Measurements from ENCODE around the gene F13A1.
"Not testable (repeated sequence)": the region's sequence is repeated elsewhere in the genome, so short reads cannot be mapped to it uniquely, and the experiment has no call there.

Gene F13A1

DNA sequence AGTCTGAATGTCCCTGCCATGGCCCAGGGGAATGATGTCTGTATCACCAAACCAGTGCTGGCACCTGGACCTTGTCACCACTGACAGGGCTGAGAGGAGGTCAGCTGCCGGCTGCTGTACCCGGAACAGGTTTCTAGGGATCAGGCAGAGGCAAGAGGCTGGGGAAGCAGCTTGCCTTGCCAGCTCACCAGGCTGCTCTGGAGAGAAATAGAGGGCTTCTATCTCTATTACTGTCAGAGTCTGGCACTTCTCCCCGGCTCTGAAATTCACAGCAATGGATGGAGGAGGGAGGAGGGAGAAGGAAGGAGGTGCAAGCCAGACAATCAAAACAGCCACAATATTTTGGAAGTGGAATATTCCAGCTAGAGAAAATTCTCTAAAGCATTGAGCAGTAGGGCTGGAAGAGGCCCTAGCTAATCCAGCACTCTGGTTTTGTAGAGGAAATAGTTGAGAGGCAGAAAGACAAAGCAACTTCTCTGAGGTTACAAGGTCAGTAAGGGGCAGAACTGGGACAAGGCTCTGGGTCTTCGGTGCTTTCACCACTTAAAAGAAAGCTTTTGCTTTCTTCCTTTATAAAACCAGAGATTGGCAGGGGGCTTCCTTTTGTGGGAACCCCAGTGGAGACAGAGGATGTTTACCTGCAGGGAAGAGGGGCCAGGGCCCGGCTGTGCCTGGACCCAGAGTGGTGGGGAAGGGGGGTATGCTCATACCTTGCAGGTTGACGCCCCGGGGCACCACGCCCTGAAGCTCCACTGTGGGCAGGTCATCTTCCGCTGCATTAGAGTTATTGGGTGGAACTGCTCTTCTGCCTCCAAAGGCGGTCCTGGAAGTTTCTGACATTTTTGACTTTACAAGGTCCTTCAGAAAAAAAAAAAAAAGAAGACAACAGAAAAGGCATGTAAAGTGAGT lies 2.4 kb downstream of the F13A1 start:
- no peak for DNase-seq

DNA sequence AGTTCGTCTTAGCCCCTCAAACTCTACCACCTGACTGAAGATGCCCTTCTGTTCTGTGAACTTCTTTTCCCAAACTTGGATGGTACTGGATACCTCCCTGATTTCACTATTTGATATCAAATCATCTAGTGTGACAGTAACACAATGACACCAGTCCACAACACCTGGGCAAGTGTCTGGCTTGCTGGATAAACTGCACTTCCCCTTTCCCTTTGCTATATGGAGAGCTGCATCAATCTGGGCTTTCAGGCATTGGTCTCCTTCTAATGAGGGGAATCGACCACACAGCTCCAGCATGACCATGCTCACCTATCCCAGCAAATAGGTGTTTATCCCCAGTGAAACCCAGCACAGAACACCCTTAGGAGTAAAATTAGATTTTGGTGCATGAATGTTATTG lies 3.1 kb downstream of the F13A1 start:
- no peak for DNase-seq

DNA sequence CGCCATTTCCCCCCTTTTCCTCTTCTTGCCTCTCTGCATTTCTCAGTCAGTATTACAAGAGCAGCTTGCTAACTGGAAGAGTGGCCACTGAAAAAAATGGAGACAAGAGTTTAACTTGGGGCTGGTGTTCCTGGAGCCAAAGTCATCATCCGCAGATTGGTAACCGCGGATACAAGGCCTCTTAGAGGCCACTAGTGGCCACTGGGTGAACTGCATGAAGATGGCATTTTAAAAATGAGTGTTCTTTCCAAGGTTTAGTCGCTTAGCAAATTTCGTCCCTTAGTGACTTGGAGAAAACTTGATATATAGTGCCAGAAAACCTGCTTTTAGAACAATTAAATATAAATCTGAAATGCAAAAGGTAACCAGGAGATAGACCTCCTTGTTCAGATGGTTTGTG lies 4.8 kb downstream of the F13A1 start:
- no peak for DNase-seq

- no peak for DNase-seq
These were observed 5.9 kb downstream of the F13A1 start for GRCh38 chr6:6314596-6314995.

DNA sequence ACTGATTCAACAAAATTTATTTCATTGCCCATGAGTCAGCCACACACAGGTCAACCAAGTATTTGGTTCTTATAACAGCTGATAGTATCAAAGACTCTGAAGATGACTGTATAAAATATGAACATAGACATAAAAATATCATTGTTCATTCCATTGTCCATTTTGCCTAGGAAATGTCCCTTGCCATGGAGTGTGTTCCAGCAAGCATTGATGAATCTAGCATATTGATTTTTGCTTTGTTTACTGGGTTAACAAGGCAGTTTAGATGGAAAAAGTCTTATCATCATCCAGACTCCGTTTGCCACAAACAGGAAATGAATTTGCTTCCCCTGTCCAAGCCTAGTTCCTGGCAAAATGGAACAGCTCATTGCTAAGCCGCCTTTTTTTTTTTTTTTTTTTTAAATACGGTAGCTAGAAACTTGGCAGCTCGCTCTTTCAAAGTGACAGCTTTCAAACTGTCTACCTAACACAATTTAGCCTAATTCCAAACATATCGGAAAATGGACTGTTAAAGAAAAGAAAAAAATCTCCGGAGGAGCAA lies 7.5 kb downstream of the F13A1 start:
- no peak for DNase-seq

DNA sequence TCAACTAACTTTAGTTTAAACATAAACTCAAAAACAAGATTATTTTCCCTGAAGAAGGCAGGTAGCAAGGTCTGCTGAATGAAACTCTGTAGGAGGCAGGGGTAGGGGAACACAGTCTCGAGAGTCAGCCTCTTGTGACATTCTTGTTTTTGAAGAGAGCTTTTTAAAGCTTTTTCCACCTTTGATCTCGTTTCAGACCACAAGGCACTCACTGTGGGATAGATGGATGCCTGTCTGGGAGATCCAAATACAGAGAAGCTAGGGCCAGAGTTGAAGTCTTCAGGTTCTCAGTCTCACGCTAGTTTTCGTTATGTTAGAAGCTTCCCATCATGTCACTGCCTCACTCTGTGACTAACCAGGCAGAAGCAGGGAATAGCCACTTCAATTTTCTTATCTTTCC lies 14.9 kb downstream of the F13A1 start:
- DNase-seq, result no peak

DNA sequence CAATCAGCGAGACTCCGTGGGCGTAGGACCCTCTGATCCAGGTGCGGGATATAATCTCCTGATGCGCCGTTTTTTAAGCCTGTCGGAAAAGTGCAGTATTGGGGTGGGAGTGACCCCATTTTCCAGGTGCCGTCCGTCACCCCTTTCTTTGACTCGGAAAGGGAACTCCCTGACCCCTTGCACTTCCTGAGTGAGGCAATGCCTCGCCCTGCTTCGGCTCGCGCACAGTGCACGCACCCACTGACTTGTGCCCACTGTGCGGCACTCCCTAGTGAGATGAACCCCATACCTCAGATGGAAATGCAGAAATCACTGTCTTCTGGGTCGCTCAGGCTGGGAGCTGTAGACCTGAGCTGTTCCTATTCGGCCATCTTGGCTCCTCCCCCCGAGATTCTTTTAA lies 20.1 kb downstream of the F13A1 start:
- not testable (repeated sequence) for DNase-seq

DNA sequence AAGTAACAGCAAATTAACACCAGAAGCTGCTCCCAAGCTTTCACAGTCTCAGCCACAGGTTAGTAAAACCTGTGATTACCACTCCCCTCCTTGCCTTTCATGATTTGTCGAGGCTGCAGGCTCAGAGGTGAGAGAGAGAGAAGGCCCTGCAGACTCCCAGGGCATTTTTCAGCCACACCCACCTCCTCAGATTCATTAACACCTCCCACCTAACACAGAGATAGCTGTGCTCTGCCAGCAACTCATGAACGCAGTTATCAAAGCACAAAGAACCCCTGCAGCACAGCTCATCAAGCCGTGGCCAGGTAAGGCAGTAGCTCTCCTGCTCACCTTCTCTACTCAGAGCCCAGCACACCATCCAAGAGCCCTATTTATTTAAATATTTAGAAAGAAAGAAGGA lies 27.1 kb downstream of the F13A1 start:
- DNase-seq, result no peak

DNA sequence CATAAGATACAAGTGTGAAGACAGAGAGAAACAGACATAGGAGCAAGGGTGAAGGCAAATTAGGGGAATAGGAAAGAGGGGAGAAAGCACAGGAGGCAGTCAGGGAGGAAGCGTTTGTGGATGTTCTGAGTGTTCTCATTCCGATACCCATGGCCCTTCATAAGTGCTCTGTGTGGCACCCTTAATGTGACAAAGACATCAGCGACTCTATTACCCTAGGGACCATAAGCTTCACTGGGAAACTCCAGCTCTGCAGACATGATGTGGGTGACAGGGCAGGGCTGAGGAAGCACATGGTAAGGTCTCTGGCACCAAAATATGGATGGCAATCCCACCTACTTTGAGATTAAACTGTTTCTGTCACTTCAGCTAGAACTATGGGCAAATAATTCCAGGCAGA lies 33.0 kb downstream of the F13A1 start:
- DNase-seq, result no peak

DNA sequence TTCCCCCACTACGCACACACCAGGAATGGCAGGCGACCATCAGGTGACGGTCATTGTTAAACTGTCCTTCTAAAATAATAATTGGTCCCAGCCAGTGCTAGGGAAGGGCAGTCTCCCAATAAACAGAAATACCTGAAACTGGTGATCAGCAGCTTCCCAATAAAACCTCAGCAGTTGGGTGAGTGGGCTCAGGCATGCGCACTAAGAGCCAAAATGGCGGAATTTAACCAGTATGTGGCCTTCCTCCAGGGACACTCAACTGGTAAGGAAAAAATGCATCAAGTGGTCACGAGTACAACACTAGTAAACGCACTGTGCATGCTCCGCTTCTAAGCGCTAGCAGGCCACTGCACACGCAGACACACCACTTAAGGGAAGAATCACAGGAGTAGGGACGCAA lies 34.8 kb downstream of the F13A1 start:
- DNase-seq, result no peak

DNA sequence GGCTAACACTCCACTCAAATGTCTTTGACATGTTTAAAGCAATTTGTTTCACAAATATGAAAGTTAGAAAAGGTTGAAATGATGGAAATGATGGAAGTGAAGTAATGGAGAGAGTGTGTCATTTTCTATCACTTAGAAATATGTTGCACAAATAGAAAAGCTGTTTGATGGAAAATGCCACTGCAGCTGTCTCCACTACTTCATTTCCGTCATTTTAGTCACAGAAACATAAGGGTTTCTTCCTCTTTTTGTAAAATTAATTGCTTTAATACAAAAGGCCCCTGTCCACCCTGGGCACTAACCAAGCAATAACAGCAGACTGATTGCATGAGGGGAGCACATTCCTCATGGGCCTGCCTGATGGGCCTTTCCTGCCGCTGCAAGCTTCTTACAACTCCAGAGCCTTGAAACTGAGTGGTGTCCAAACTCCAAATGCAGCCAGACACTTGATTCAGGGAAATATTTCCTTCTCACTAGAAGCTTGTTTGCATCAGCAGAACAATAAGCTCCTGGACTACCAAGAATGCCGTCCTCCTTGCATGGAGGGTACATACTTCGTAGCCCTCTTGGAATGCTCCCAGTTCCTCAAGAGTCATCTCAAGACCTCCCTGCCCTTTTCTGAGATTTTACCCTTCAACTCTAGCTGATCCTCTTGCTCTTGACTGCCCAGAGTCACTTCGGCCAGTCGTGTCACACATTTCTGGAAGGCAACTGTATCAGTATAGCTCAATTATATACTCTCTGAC lies 36.1 kb downstream of the F13A1 start:
- peak; percentile 12 to 60 for DNase-seq

DNA sequence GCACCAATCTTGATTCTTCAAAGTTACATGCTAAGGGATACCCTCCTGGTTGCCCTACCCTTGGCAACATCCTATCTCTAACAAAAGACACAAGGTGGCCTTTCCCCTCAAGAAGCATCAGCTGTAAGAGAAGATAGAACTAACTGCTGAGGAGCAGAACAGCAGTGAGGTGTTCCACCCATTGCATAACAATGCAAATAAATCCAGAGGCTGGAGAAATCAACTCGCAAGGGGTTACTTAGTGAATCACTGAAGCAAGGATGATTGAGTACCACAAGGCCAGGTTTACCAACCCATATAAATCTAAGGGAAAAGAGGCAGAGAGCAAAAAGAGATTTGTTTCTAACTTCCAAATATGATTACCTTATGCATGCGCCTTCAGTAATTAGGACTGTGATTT lies 36.7 kb downstream of the F13A1 start:
- DNase-seq, result no peak

DNA sequence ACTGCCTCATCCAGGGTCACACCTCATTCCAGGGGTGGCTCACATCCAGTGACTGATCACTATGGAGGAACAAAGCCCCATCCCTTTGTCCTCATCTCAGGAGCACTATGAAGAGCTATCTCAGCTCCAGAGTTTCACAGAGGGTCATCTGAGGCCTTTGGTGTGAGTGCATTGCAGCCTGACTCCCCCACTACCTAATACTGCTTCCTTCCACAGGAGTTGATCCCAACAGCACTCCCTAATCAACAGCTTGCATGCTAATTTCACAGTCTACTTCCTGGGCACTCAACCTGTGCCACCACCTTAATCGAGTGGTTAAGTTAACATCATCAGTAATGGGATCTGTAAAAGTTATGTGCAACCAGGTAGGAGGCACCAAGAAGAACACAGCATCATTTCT lies 37.7 kb downstream of the F13A1 start:
- DNase-seq, result no peak

GRCh38 chr6:6277413-6277812 lies 43.0 kb downstream of the F13A1 start:
- DNase-seq, result no peak

GRCh38 chr6:6270948-6271535 lies 49.4 kb downstream of the F13A1 start:
- no peak for DNase-seq

DNA sequence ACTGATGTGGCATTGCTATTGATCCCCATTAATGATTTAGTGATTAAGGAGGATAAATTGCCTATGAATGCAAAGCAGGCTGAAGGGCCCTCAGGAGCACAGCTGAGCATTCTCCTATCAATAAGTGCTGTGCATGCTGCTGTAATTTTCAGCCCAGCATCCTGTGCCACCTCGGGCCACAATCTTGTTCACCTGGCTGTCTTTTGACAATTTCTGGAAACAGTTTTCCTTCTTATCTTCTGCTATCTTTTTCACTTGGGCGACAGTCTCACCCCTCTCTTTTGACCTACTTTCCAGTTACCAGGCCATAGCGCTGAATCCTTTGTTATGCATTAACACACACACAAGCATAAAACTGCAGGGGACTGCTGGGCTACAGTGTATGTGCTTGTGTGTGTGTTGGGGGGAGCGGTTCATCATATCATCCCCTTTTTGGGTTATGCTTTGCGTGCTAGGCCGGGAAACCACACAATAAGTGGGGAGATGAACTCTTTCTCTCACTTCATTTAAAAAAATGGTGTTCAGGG lies 60.2 kb downstream of the F13A1 start:
- DNase-seq, result no peak

- DNase-seq, result no peak
These were observed 63.6 kb downstream of the F13A1 start for GRCh38 chr6:6256886-6257285.

DNA sequence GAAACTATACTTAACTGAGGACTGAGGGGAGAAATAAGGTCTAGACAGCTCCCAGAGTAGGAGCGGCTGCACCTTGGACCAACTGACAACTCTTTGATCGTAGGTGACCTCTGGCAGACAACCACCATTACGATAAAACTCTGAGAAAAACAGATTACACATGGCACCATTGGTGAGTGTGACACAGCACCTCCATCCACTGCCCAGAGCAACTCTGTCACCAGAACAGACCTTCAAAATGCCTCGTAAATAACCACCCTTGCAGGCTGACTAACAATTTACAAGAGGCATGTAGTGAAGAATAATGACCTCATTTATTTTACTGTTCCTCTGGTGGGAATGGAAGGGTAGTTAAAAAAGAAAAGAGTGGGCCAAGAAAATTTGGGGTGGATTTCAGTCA lies 64.2 kb downstream of the F13A1 start:
- no peak for DNase-seq

GRCh38 chr6:6251555-6252280 lies 68.7 kb downstream of the F13A1 start:
- no peak for DNase-seq

DNA sequence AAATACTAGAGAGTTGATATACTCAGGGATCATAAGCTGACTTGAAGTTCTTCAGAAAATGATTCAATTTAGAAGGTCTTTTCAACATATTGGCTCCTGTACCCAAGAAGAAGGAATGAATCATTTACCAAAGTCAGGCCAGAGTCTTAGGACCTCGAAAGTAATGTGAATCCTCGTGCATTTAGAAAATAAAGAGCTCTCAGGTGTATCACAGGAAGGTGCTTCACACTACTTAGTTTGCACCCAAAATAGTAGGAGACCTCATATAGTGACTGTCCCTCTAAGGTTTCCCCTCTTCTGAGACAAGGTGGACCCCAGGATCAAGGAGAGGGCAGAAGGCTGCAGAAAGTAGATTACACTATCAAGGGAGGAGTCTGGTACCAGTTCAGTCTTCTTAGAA lies 71.8 kb downstream of the F13A1 start:
- no peak for DNase-seq

- peak in 1 of 2 donors; percentile 53 for DNase-seq
These were observed 73.9 kb downstream of the F13A1 start for GRCh38 chr6:6246544-6246943.

GRCh38 chr6:6244624-6245023 lies 75.8 kb downstream of the F13A1 start:
- no peak for DNase-seq

- DNase-seq, result no peak
These were observed 76.6 kb downstream of the F13A1 start for GRCh38 chr6:6243846-6244245.

Measured in bone marrow (tissue), 2 donors.